Heart left ventricle (tissue), 16 donors: ENCODE results near the gene PLPP6. TPM values are rescaled to one million over a fixed set of nuclear protein-coding genes. Genes with fewer than 3 reads are reported as not detected.

Experiments used
- ATAC-seq, 4 donors: fragments of 200-7000 bp; cut with Tn5 transposase; one replicate each; pipeline ENCODE4 v1.9.1; 2020 to 2022; ENCODE audit warnings: moderate library complexity in 4 of 4, mild to moderate bottlenecking in 3 of 4, moderate number of reproducible peaks in 1 of 4
- DNase-seq, 5 donors: peaks; one replicate each; pipeline ENCODE4 v3.0.0-alpha.2; 2020
- H3K27ac ChIP-seq, 12 donors: fragments of 200-600 bp; sonication (generic) in 4 of 12; one replicate each; pipeline versions ENCODE4 v1.5.0 to v1.8.0; 2016 to 2022; ENCODE audit warnings: mild to moderate bottlenecking in 2 of 12
- H3K27me3 ChIP-seq, 9 donors: fragments of 200-600 bp; sonication (generic) in 2 of 9; one replicate each; pipeline versions ENCODE4 v1.5.1 to v1.8.0; 2016 to 2022; ENCODE audit warnings: mild to moderate bottlenecking in 3 of 9
- H3K36me3 ChIP-seq, 9 donors: fragments of 200-600 bp; sonication (generic) in 2 of 9; one replicate each; pipeline versions ENCODE4 v1.5.0 to v1.8.0; 2018 to 2022; ENCODE audit warnings: mild to moderate bottlenecking in 2 of 9
- H3K4me1 ChIP-seq, 12 donors: fragments of 200-600 bp; sonication (generic) in 4 of 12; one replicate each; pipeline versions ENCODE4 v1.5.0 to v1.8.0; 2016 to 2022; ENCODE audit warnings: mild to moderate bottlenecking in 3 of 12
- H3K4me3 ChIP-seq, 12 donors: fragments of 200-600 bp; sonication (generic) in 4 of 12; one replicate each; pipeline versions ENCODE4 v1.5.0 to v1.8.0; 2017 to 2022; ENCODE audit warnings: mild to moderate bottlenecking in 9 of 12, moderate library complexity in 4 of 12
- H3K9me3 ChIP-seq, 12 donors: fragments of 200-600 bp; sonication (generic) in 4 of 12; one replicate each; pipeline versions ENCODE4 v1.5.0 to v1.8.0; 2016 to 2022; ENCODE audit warnings: mild to moderate bottlenecking in 1 of 12
- POLR2A ChIP-seq, 2 donors: fragments of 450-650 bp; IDR thresholded peaks; one replicate each; pipeline ENCODE4 v1.6.1; 2017; ENCODE audit warnings: antibody characterized with exemption in 2 of 2, mild to moderate bottlenecking in 2 of 2, moderate library complexity in 2 of 2
- WGBS, 4 donors: extraction: QIAGEN DNeasy Blood & Tissue Kit in 2 of 4; methylation state at CpG; one replicate each; pipeline versions ENCODE4 v1.1.5 to v1.1.7; 2013 to 2018; 5-methylcytosine and 5-hydroxymethylcytosine counted together
- intact Hi-C, 10 donors: fragments of 100-400 bp; cut with DNase I; formaldehyde crosslinking; loops; one replicate each; pipeline versions ENCODE4 v1.11.1 to v1.14.2; 2022
- polyA plus RNA-seq, 2 donors: library from polyadenylated mRNA; stranded (reverse); fragments of 200-250 nt; gene quantifications; one replicate each; pipeline ENCODE4 v1.2.3, GENCODE V29; 2013
- total RNA-seq, 9 donors: library from RNA; depleted of rRNA in 2 of 9; stranded (reverse); fragments of >200 nt in 2 of 9; fragmentation: NEBNext Ultra II Directional in 3 of 9; extraction: Animal tissue kit (Norgen Biotek cat#: 25700) in 3 of 9; gene quantifications; one replicate each; pipeline versions ENCODE4 v1.1.0 to v1.2.4, GENCODE V29; 2016 to 2023
- TF ChIP-seq, protein P1 (sequence below), 12 donors: fragments of 200-600 bp; sonication (generic) in 4 of 12; IDR thresholded peaks; one replicate each; pipeline versions ENCODE4 v1.5.0 to v1.8.0; 2018 to 2022; ENCODE audit warnings: antibody characterized with exemption in 12 of 12, mild to moderate bottlenecking in 5 of 12
- donor health status: ischemic (EF 13 %, LVEDD 7.1; RV severe dilation, severe dysfunction).
- donor health status: healthy with polysubstance abuse.
- donor health status: DM: no; HTN: yes; CAD: no.
- donor health status: DM: no; HTN: no; CAD: no.
- donor health status: ischemic (EF 25% LVEDD 6.9; RV normal size, moderate dysfunction).
- donor health status: ischemic (EF 25% LVEDD 5.7; RV mildly dilated, moderate dysfunction).
- donor health status: healthy.
- donor health status: DM: yes; HTN: yes; CAD: no.
- donor health status: ischemic (EF 35%, LVEDD 5.7; RV mildly dilated, moderate dysfunction).
- donor health status: nonischemic (EF 11% LVEDD 7.7; RV severe dilation, severe dysfunction).
- donor health status: DM: yes; HTN: yes; CAD: no.
- donor health status: PGD.
- donor health status: ischemic (EF 29% LVEDD 5.4; RV normal size, mild dysfunction).
- donor health status: nonischemic (EF 23%, LVEDD 6.1; RV moderate dilation, normal function).

Gene PLPP6
- total and polyA plus RNA-seq, 11 donors, result 1.0 to 5.4 (median 2.8) TPM

- Histone ChIP-seq H3K4me1 (peaks cover 0 to 42% (median 25%) of the 10 kb centered on the region in 12 donors), H3K9me3 (no peaks in the 10 kb centered on the region), H3K36me3 (peaks cover 0 to 9% (median 3%) of the 10 kb centered on the region in 9 donors), H3K27ac (peak overlapping the region; percentile 93 to 99 (median 97)), H3K4me3 (peak overlapping the region; percentile 68 to 96 (median 82)), H3K27me3 (no peaks in the 10 kb centered on the region)
- DNase-seq (no peak), ATAC-seq (no peak)
- intact Hi-C loops, result loop anchor here in 3 of 10 donors (2.0 to 10.0 kb wide), 2 partner anchors 63 to 305 kb away; partner anchors contain the start of gene JAK2 (in 2 of the 3)
- 1 to 2% (median 2%) methylated on average over 10 of the region's 10 CpGs for WGBS, 4 donors
- TF ChIP-seq, protein P1, sequence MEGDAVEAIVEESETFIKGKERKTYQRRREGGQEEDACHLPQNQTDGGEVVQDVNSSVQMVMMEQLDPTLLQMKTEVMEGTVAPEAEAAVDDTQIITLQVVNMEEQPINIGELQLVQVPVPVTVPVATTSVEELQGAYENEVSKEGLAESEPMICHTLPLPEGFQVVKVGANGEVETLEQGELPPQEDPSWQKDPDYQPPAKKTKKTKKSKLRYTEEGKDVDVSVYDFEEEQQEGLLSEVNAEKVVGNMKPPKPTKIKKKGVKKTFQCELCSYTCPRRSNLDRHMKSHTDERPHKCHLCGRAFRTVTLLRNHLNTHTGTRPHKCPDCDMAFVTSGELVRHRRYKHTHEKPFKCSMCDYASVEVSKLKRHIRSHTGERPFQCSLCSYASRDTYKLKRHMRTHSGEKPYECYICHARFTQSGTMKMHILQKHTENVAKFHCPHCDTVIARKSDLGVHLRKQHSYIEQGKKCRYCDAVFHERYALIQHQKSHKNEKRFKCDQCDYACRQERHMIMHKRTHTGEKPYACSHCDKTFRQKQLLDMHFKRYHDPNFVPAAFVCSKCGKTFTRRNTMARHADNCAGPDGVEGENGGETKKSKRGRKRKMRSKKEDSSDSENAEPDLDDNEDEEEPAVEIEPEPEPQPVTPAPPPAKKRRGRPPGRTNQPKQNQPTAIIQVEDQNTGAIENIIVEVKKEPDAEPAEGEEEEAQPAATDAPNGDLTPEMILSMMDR (IDR thresholded peaks at IDR 0.05), result no peak
- no peak for TF ChIP-seq POLR2A (IDR thresholded peaks at IDR 0.05)
Measured at GRCh38 chr9:4680173-4680525, 18.1 kb downstream of the PLPP6 start.

DNA sequence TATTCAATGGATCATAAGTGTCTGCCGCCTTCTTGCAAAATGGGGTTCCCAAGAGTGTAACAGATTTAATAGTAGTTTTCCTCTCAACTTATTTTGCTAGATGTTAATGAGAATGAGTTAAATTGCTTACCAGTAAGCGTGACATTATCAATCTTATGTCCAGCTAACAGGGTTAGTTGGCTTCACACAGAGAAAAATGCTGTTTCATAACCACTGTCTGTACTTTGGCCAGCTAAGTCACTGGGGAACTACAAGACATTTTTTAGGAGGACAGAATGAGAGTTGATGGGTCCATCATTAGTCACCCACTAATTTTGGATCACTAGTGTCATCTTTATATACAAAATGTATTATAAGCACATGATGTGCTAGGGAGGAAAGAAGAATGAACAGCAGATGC, 18.7 kb downstream of the PLPP6 start:
- no peak for TF ChIP-seq POLR2A (IDR thresholded peaks at IDR 0.05)
- TF ChIP-seq, protein P1 (IDR thresholded peaks at IDR 0.05), result no peak
- H3K4me1 ChIP-seq, result peaks cover 0 to 48% (median 26%) of the 10 kb centered on the region in 12 donors
- intact Hi-C loops, result loop anchor here in 3 of 10 donors (2.0 to 10.0 kb wide), 2 partner anchors 62 to 304 kb away; partner anchors contain the start of gene JAK2 (in 2 of the 3)
- ATAC-seq, result peak in 1 of 4 donors; percentile 7
- DNase-seq, result no peak
- peak overlapping the region in 11 of 12 donors; percentile 68 to 96 (median 81) for H3K4me3 ChIP-seq
- no peaks in the 10 kb centered on the region for H3K27me3 ChIP-seq
- H3K36me3 ChIP-seq, result peaks cover 0 to 15% (median 9%) of the 10 kb centered on the region in 9 donors
- H3K9me3 ChIP-seq, result no peaks in the 10 kb centered on the region
- 30 to 47% (median 40%) methylated on average over 2 of the region's 2 CpGs for WGBS, 4 donors
- H3K27ac ChIP-seq, result peak overlapping the region; percentile 93 to 99 (median 97)

- ATAC-seq (no peak), DNase-seq (no peak)
- H3K36me3 ChIP-seq, result peaks cover 0 to 51% (median 27%) of the 10 kb centered on the region in 9 donors
- H3K9me3 ChIP-seq, result no peaks in the 10 kb centered on the region
- H3K4me1 ChIP-seq, result peaks cover 0 to 75% (median 36%) of the 10 kb centered on the region in 12 donors
- WGBS, 4 donors, result 58 to 68% (median 62%) methylated on average over 4 of the region's 4 CpGs
- TF ChIP-seq POLR2A (IDR thresholded peaks at IDR 0.05), result no peak
- TF ChIP-seq, protein P1 (IDR thresholded peaks at IDR 0.05), result no peak
- intact Hi-C loops, result loop anchor here in 2 of 10 donors (10.0 kb wide), 1 partner anchor 300 kb away; the partner anchor contains the start of gene JAK2 (in 2 of the 2)
- peak overlapping the region in 2 of 12 donors; percentile 7 to 15 for H3K27ac ChIP-seq
- H3K4me3 ChIP-seq, result no peak overlapping the region
- no peaks in the 10 kb centered on the region for H3K27me3 ChIP-seq
Measured at GRCh38 chr9:4684820-4685219, 22.7 kb downstream of the PLPP6 start.

- TF ChIP-seq POLR2A (IDR thresholded peaks at IDR 0.05), result no peak
- TF ChIP-seq, protein P1 (IDR thresholded peaks at IDR 0.05), result no peak
- H3K27me3 ChIP-seq, result no peaks in the 10 kb centered on the region
- no peaks in the 10 kb centered on the region for H3K9me3 ChIP-seq
- peaks cover 0 to 64% (median 39%) of the 10 kb centered on the region in 9 donors for H3K36me3 ChIP-seq
- intact Hi-C loops, result loop anchor here in 2 of 10 donors (10.0 kb wide), 1 partner anchor 299 kb away; the partner anchor contains the start of gene JAK2 (in 2 of the 2)
- H3K4me3 ChIP-seq, result no peak overlapping the region
- H3K4me1 ChIP-seq, result peaks cover 0 to 74% (median 31%) of the 10 kb centered on the region in 12 donors
- ATAC-seq (peak; percentile 46 to 87 (median 62)), DNase-seq (no peak)
- WGBS, 4 donors, result 45 to 55% (median 48%) methylated on average over 4 of the region's 4 CpGs
- H3K27ac ChIP-seq, result peak overlapping the region in 9 of 12 donors; percentile 15 to 82 (median 35)
Measured at GRCh38 chr9:4686112-4686511, 24.0 kb downstream of the PLPP6 start.
